ENCODE data around the gene MYO15A. TPM values are rescaled to one million over a fixed set of nuclear protein-coding genes. Genes with fewer than 3 reads are reported as not detected.

MYO15A gene
- total RNA-seq, 1 donor: 1.1 TPM

GRCh38 chr17:18093616-18094408 is 14.7 kb upstream of the MYO15A start:
- TF ChIP-seq CTCF (IDR thresholded peaks at IDR 0.05; ENCODE audit: extremely low read depth, low read depth, low read length): peak; percentile 59
- H3K27ac ChIP-seq (ENCODE audit: low read depth, low read length): no peak overlapping the region
- H3K79me2 ChIP-seq (ENCODE audit: insufficient read depth, low read length): peaks cover 23% of the 10 kb centered on the region
- H3K4me2 ChIP-seq (ENCODE audit: insufficient read depth, low read length): no peak overlapping the region
- H3K36me3 ChIP-seq (ENCODE audit: insufficient read depth, low read length): peaks cover 44% of the 10 kb centered on the region
- peaks cover 11% of the 10 kb centered on the region for H4K20me1 ChIP-seq (ENCODE audit: insufficient read depth, low read length)
- no peaks in the 10 kb centered on the region for H3K9me3 ChIP-seq (ENCODE audit: low read depth, low read length)
- DNase-seq (ENCODE audit: insufficient read length, low spot score, missing footprints): peak; percentile 88
- no peak overlapping the region for H2AFZ ChIP-seq (ENCODE audit: low read length)
- peaks cover 1% of the 10 kb centered on the region for H3K4me1 ChIP-seq (ENCODE audit: insufficient read depth, low read length)
- no peaks in the 10 kb centered on the region for H3K27me3 ChIP-seq (ENCODE audit: insufficient read depth, low read length)
- no peak overlapping the region for H3K4me3 ChIP-seq (ENCODE audit: insufficient read depth, low read length)

DNA sequence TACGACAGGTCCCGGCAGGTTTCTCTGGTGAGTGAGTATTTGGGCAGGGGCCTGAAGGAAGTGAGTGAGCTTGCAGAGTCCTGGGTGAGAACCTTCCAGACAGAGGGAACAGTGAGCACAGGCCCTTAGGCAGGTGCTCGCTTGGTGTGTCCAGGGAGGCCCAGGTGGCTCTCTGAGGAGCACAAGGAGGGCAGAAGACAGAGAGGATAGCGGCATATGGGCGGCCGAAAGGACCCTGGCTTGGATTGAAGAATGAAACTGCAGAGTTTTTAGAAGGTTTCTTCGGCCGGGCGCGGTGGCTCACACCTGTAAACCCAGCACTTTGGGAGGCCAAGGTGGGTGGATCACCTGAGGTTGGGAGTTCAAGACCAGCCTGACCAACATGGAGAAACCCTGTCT is 14.1 kb upstream of the MYO15A start:
- H3K4me3 ChIP-seq (ENCODE audit: insufficient read depth, low read length): no peak overlapping the region
- DNase-seq (ENCODE audit: insufficient read length, low spot score, missing footprints): no peak
- no peak overlapping the region for H3K27ac ChIP-seq (ENCODE audit: low read depth, low read length)
- peaks cover 11% of the 10 kb centered on the region for H4K20me1 ChIP-seq (ENCODE audit: insufficient read depth, low read length)
- no peak overlapping the region for H2AFZ ChIP-seq (ENCODE audit: low read length)
- no peak overlapping the region for H3K4me2 ChIP-seq (ENCODE audit: insufficient read depth, low read length)
- no peak for TF ChIP-seq CTCF (IDR thresholded peaks at IDR 0.05; ENCODE audit: extremely low read depth, low read depth, low read length)
- no peaks in the 10 kb centered on the region for H3K9me3 ChIP-seq (ENCODE audit: low read depth, low read length)
- peaks cover 50% of the 10 kb centered on the region for H3K36me3 ChIP-seq (ENCODE audit: insufficient read depth, low read length)
- no peaks in the 10 kb centered on the region for H3K27me3 ChIP-seq (ENCODE audit: insufficient read depth, low read length)
- peaks cover 18% of the 10 kb centered on the region for H3K79me2 ChIP-seq (ENCODE audit: insufficient read depth, low read length)
- no peaks in the 10 kb centered on the region for H3K4me1 ChIP-seq (ENCODE audit: insufficient read depth, low read length)

DNA sequence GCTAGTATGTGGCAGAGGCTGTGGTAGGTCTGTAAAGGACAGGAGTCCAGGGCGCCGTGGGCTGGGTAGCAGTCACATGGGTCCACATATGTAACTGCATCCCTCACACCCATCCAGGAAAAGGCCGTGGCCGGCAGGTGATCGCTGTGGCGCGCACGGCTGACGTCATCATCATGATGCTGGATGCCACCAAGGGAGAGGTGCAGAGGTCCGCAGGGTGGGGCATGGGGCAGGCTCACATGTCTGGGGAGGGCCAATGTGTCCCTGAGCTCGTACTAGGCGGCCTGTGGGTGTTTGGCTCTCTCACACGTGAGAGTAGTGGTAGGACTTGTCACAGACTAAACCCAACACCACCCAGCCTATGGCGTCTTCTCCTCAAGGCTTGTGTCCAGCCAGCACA is 9.0 kb upstream of the MYO15A start:
- H3K4me1 ChIP-seq (ENCODE audit: insufficient read depth, low read length): no peaks in the 10 kb centered on the region
- no peaks in the 10 kb centered on the region for H3K9me3 ChIP-seq (ENCODE audit: low read depth, low read length)
- no peaks in the 10 kb centered on the region for H3K79me2 ChIP-seq (ENCODE audit: insufficient read depth, low read length)
- no peak for TF ChIP-seq CTCF (IDR thresholded peaks at IDR 0.05; ENCODE audit: extremely low read depth, low read depth, low read length)
- no peak overlapping the region for H3K27ac ChIP-seq (ENCODE audit: low read depth, low read length)
- no peak overlapping the region for H3K4me3 ChIP-seq (ENCODE audit: insufficient read depth, low read length)
- no peaks in the 10 kb centered on the region for H3K27me3 ChIP-seq (ENCODE audit: insufficient read depth, low read length)
- H4K20me1 ChIP-seq (ENCODE audit: insufficient read depth, low read length): peaks cover 7% of the 10 kb centered on the region
- peak; percentile 46 for DNase-seq (ENCODE audit: insufficient read length, low spot score, missing footprints)
- no peak overlapping the region for H3K4me2 ChIP-seq (ENCODE audit: insufficient read depth, low read length)
- H3K36me3 ChIP-seq (ENCODE audit: insufficient read depth, low read length): peaks cover 50% of the 10 kb centered on the region
- no peak overlapping the region for H2AFZ ChIP-seq (ENCODE audit: low read length)

DNA sequence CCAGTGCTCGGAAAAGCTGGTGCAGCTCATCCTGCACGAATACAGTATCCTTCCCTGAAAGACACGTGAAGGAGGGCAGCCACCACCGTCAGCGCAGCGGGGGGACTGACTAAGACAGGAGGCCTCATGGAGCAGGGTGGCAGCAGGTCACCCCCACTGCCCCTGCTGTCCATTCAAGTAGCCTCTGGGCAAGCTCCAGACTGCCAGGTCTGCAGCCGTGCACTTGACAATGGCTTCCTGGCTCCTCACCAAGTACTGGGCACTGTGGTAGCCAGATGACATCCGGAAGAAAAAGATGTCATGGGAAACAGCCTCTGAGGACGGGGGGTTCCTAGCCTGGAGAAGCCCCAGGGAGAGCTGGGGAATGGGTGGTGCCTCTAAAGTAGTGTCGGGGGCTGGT is 7.9 kb upstream of the MYO15A start:
- no peaks in the 10 kb centered on the region for H3K27me3 ChIP-seq (ENCODE audit: insufficient read depth, low read length)

More for the DNA sequence above, 7.9 kb upstream of the MYO15A start:
- Histone ChIP-seq H2AFZ (ENCODE audit: low read length) (no peak overlapping the region), H3K4me1 (ENCODE audit: insufficient read depth, low read length) (no peaks in the 10 kb centered on the region), H3K79me2 (ENCODE audit: insufficient read depth, low read length) (no peaks in the 10 kb centered on the region), H3K4me3 (ENCODE audit: insufficient read depth, low read length) (no peak overlapping the region), H3K4me2 (ENCODE audit: insufficient read depth, low read length) (no peak overlapping the region), H3K36me3 (ENCODE audit: insufficient read depth, low read length) (peaks cover 46% of the 10 kb centered on the region), H3K9me3 (ENCODE audit: low read depth, low read length) (no peaks in the 10 kb centered on the region), H3K27ac (ENCODE audit: low read depth, low read length) (no peak overlapping the region), H4K20me1 (ENCODE audit: insufficient read depth, low read length) (peaks cover 7% of the 10 kb centered on the region)
- TF ChIP-seq CTCF (IDR thresholded peaks at IDR 0.05; ENCODE audit: extremely low read depth, low read depth, low read length): no peak
- DNase-seq (ENCODE audit: insufficient read length, low spot score, missing footprints): peak; percentile 43
